Pancreas (tissue), 10 donors: ENCODE measurements around the gene DSCAML1. TPM values are rescaled to one million over a fixed set of nuclear protein-coding genes. Genes with fewer than 3 reads are reported as not detected.
"Not testable (repeated sequence)": the region's sequence is repeated elsewhere in the genome, so short reads cannot be mapped to it uniquely, and the experiment has no call there.

Experiments used
- ATAC-seq, 4 donors: fragments of 200-7000 bp; cut with Tn5 transposase; one replicate each; pipeline versions ENCODE4 v1.8.0 to v1.9.1; 2020; ENCODE audit warnings: mild to moderate bottlenecking in 4 of 4, moderate library complexity in 4 of 4
- DNase-seq, 6 donors: peaks; one replicate each; pipeline ENCODE4 v3.0.0-alpha.2; 2020
- FAIRE-seq: peaks from 2 replicates; lab custom pipeline; 2012; peaks lifted over from hg19 to GRCh38; lab: Jason Lieb, UNC
- H3K27ac ChIP-seq, 4 donors: fragments of 200-600 bp; sonication (generic); 1 replicate in 3 of 4; 2 replicates in 1 of 4; pipeline versions ENCODE4 v1.5.0 to v1.8.0; 2020
- H3K27me3 ChIP-seq, 4 donors: fragments of 200-600 bp; one replicate each; pipeline ENCODE4 v1.8.0; 2021
- H3K36me3 ChIP-seq, 3 donors: fragments of 200-600 bp; sonication (generic) in 1 of 3; one replicate each; pipeline versions ENCODE4 v1.5.0 to v1.8.0; 2020 to 2021
- H3K4me1 ChIP-seq, 3 donors: fragments of 200-600 bp; one replicate each; pipeline ENCODE4 v1.8.0; 2021
- H3K4me3 ChIP-seq, 4 donors: fragments of 200-600 bp; sonication (generic) in 2 of 4; one replicate each; pipeline versions ENCODE4 v1.5.0 to v1.8.0; 2020 to 2021
- H3K9me3 ChIP-seq, 4 donors: fragments of 200-600 bp; one replicate each; pipeline ENCODE4 v1.8.0; 2021
- CTCF ChIP-seq, 4 donors: fragments of 200-600 bp; sonication (generic) in 3 of 4; IDR thresholded peaks; one replicate each; pipeline versions ENCODE4 v1.5.0 to v1.8.0; 2021; ENCODE audit warnings: antibody characterized with exemption in 4 of 4
- WGBS, 2 donors: extraction: QIAGEN DNeasy Blood & Tissue Kit; methylation state at CpG; one replicate each; pipeline ENCODE4 v1.1.7; 2013; 5-methylcytosine and 5-hydroxymethylcytosine counted together
- intact Hi-C, 3 donors: fragments of 100-400 bp; cut with DNase I; formaldehyde crosslinking; loops; one replicate each; pipeline versions ENCODE4 v1.11.1 to v1.14.2; 2022
- polyA plus RNA-seq, 2 donors: library from polyadenylated mRNA; stranded (reverse); fragments of 200-250 nt; gene quantifications; one replicate each; pipeline ENCODE4 v1.2.3, GENCODE V29; 2013
- total RNA-seq, 6 donors: library from RNA; stranded (reverse); fragmentation: NEBNext Ultra II Directional in 4 of 6; extraction: Animal tissue kit (Norgen Biotek cat#: 25700) in 4 of 6; gene quantifications; one replicate each; pipeline versions ENCODE4 v1.2.1 to v1.2.4, GENCODE V29; 2021 to 2023
- donor health status: healthy with polysubstance abuse.
- donor health status: DM: no; HTN: no; CAD: no; lungs with moderate emphysema.
- donor health status: DM: no; HTN: no; CAD: no.
- donor health status: control.
- donor health status: control.
- donor health status: Bipolar disorder and iron deficiency.
- donor health status: DM: yes; HTN: yes; CAD: no.
- donor health status: DM: no; HTN: no; CAD: no.
- donor health status: DM: no; HTN: no; CAD: no.
- donor health status: DM: yes; HTN: yes; CAD: no.

Gene DSCAML1
- total and polyA plus RNA-seq, 8 donors: 0.69 to 2.7 (median 1.8) TPM

- 88 to 92% methylated on average over 14 of the region's 14 CpGs for WGBS, 2 donors
Observed at GRCh38 chr11:117410861-117411710, 385.9 kb downstream of the DSCAML1 start.

GRCh38 chr11:117410238-117410637 lies 386.8 kb downstream of the DSCAML1 start:
- Histone ChIP-seq H3K27ac (no peak overlapping the region), H3K9me3 (no peaks in the 10 kb centered on the region), H3K27me3 (no peaks in the 10 kb centered on the region), H3K4me3 (no peak overlapping the region), H3K4me1 (no peaks in the 10 kb centered on the region), H3K36me3 (peaks cover 0 to 38% (median 0%) of the 10 kb centered on the region in 3 donors)
- intact Hi-C loops: no loop called here
- TF ChIP-seq CTCF (IDR thresholded peaks at IDR 0.05): no peak
- ATAC-seq (no peak), DNase-seq (no peak), FAIRE-seq (no peak)
- 94 to 97% methylated on average over 1 of the region's 1 CpG for WGBS, 2 donors

More at GRCh38 chr11:117410861-117411710, 385.9 kb downstream of the DSCAML1 start:
- ATAC-seq: no peak
- H3K4me1 ChIP-seq: no peaks in the 10 kb centered on the region
- H3K27me3 ChIP-seq: no peaks in the 10 kb centered on the region
- no peak overlapping the region for H3K27ac ChIP-seq
- H3K4me3 ChIP-seq: no peak overlapping the region
- no peaks in the 10 kb centered on the region for H3K9me3 ChIP-seq
- no peak for TF ChIP-seq CTCF (IDR thresholded peaks at IDR 0.05)
- intact Hi-C loops: no loop called here
- peak in 1 of 6 donors; percentile 39 for DNase-seq
- H3K36me3 ChIP-seq: peaks cover 0 to 35% (median 0%) of the 10 kb centered on the region in 3 donors
- FAIRE-seq: no peak

GRCh38 chr11:117409511-117409910 lies 387.5 kb downstream of the DSCAML1 start:
- Histone ChIP-seq H3K4me1 (no peaks in the 10 kb centered on the region), H3K9me3 (no peaks in the 10 kb centered on the region), H3K36me3 (peaks cover 0 to 46% (median 3%) of the 10 kb centered on the region in 3 donors), H3K4me3 (no peak overlapping the region), H3K27me3 (no peaks in the 10 kb centered on the region), H3K27ac (no peak overlapping the region)
- FAIRE-seq (no peak), DNase-seq (peak in 1 of 6 donors; percentile 31), ATAC-seq (no peak)
- intact Hi-C loops: no loop called here
- TF ChIP-seq CTCF (IDR thresholded peaks at IDR 0.05): no peak
- 93 to 97% methylated on average over 12 of the region's 12 CpGs for WGBS, 2 donors

GRCh38 chr11:117408356-117408755 lies 388.7 kb downstream of the DSCAML1 start:
- intact Hi-C loops: no loop called here
- no peak overlapping the region for H3K27ac ChIP-seq
- H3K27me3 ChIP-seq: no peaks in the 10 kb centered on the region
- H3K9me3 ChIP-seq: no peaks in the 10 kb centered on the region
- no peak for TF ChIP-seq CTCF (IDR thresholded peaks at IDR 0.05)
- ATAC-seq: no peak
- H3K4me1 ChIP-seq: no peaks in the 10 kb centered on the region
- FAIRE-seq: no peak
- H3K4me3 ChIP-seq: no peak overlapping the region
- H3K36me3 ChIP-seq: peaks cover 0 to 49% (median 6%) of the 10 kb centered on the region in 3 donors
- WGBS, 2 donors: 98 to 100% methylated on average over 3 of the region's 3 CpGs
- DNase-seq: peak in 1 of 6 donors; percentile 6

- Histone ChIP-seq H3K27ac (no peak overlapping the region), H3K36me3 (peaks cover 0 to 47% (median 6%) of the 10 kb centered on the region in 3 donors), H3K4me1 (no peaks in the 10 kb centered on the region), H3K9me3 (no peaks in the 10 kb centered on the region), H3K27me3 (no peaks in the 10 kb centered on the region), H3K4me3 (no peak overlapping the region)
- 94% methylated on average over 6 of the region's 6 CpGs for WGBS, 2 donors
- no peak for FAIRE-seq
- intact Hi-C loops: no loop called here
- ATAC-seq: no peak
- DNase-seq: peak in 1 of 6 donors; percentile 11
- no peak for TF ChIP-seq CTCF (IDR thresholded peaks at IDR 0.05)
Observed at GRCh38 chr11:117407016-117407415, 390.0 kb downstream of the DSCAML1 start.

GRCh38 chr11:117405898-117406297 lies 391.1 kb downstream of the DSCAML1 start:
- H3K36me3 ChIP-seq: peaks cover 0 to 38% (median 6%) of the 10 kb centered on the region in 3 donors
- H3K27ac ChIP-seq, H3K4me3 ChIP-seq, H3K4me1 ChIP-seq, H3K9me3 ChIP-seq, DNase-seq, H3K27me3 ChIP-seq, FAIRE-seq, intact Hi-C loops, ATAC-seq: not testable (repeated sequence)
- WGBS, 2 donors: 95 to 99% methylated on average over 2 of the region's 2 CpGs

GRCh38 chr11:117399100-117399840 lies 397.7 kb downstream of the DSCAML1 start:
- DNase-seq, H3K27me3 ChIP-seq, ATAC-seq, H3K27ac ChIP-seq, H3K9me3 ChIP-seq, intact Hi-C loops, FAIRE-seq, H3K4me3 ChIP-seq, H3K4me1 ChIP-seq: not testable (repeated sequence)
- WGBS, 2 donors: 96 to 99% methylated on average over 2 of the region's 2 CpGs
- H3K36me3 ChIP-seq: peaks cover 4 to 44% (median 26%) of the 10 kb centered on the region in 3 donors
